ENCODE results near the gene PRDM11.

Gene PRDM11

GRCh38 chr11:45178890-45179671 is 32.6 kb downstream of the PRDM11 start:
- no peak overlapping the region for H3K27ac ChIP-seq (ENCODE audit: low read depth, low read length, poor library complexity, severe bottlenecking)
- H2AFZ ChIP-seq (ENCODE audit: low read length) = no peak overlapping the region
- H3K4me2 ChIP-seq (ENCODE audit: low read length) = no peak overlapping the region
- no peaks in the 10 kb centered on the region for H3K4me1 ChIP-seq (ENCODE audit: insufficient read depth, low read length, severe bottlenecking)
- no peaks in the 10 kb centered on the region for H3K27me3 ChIP-seq (ENCODE audit: insufficient read depth, low read length)
- no peaks in the 10 kb centered on the region for H3F3A ChIP-seq (ENCODE audit: insufficient read depth, low read length)
- H3K79me2 ChIP-seq (ENCODE audit: insufficient read depth, low read length) = no peaks in the 10 kb centered on the region
- H4K20me1 ChIP-seq (ENCODE audit: insufficient read depth, low read length) = no peaks in the 10 kb centered on the region
- H3K36me3 ChIP-seq (ENCODE audit: insufficient read depth, low read length) = peaks cover 6% of the 10 kb centered on the region; the same call in 1 of the 2 replicates
- no peak for TF ChIP-seq CTCF (IDR thresholded peaks at IDR 0.05; ENCODE audit: low read length)
- TF ChIP-seq EZH2 (IDR thresholded peaks at IDR 0.05; ENCODE audit: borderline replicate concordance, low read length) = no peak
- no peaks in the 10 kb centered on the region for H3K9me3 ChIP-seq (ENCODE audit: low read length)
- H3K4me3 ChIP-seq (ENCODE audit: low read depth, low read length, poor library complexity, severe bottlenecking) = no peak overlapping the region
- no peak overlapping the region for H3K9ac ChIP-seq (ENCODE audit: low read length)
- no peaks in the 10 kb centered on the region for H3K9me2 ChIP-seq (ENCODE audit: low read depth, low read length)

- Histone ChIP-seq H4K20me1 (ENCODE audit: insufficient read depth, low read length) (no peaks in the 10 kb centered on the region), H3K79me2 (ENCODE audit: insufficient read depth, low read length) (no peaks in the 10 kb centered on the region), H3K27me3 (ENCODE audit: insufficient read depth, low read length) (no peaks in the 10 kb centered on the region), H3K9me2 (ENCODE audit: low read depth, low read length) (no peaks in the 10 kb centered on the region), H3K9me3 (ENCODE audit: low read length) (no peaks in the 10 kb centered on the region), H3K4me1 (ENCODE audit: insufficient read depth, low read length, severe bottlenecking) (no peaks in the 10 kb centered on the region), H3K9ac (ENCODE audit: low read length) (no peak overlapping the region), H3K4me2 (ENCODE audit: low read length) (no peak overlapping the region; the same call in 1 of the 2 replicates), H3K4me3 (ENCODE audit: low read depth, low read length, poor library complexity, severe bottlenecking) (no peak overlapping the region), H2AFZ (ENCODE audit: low read length) (no peak overlapping the region), H3K27ac (ENCODE audit: low read depth, low read length, poor library complexity, severe bottlenecking) (no peak overlapping the region), H3F3A (ENCODE audit: insufficient read depth, low read length) (no peaks in the 10 kb centered on the region), H3K36me3 (ENCODE audit: insufficient read depth, low read length) (peaks cover 6% of the 10 kb centered on the region; the same call in 1 of the 2 replicates)
- TF ChIP-seq EZH2 (IDR thresholded peaks at IDR 0.05; ENCODE audit: borderline replicate concordance, low read length) (no peak), CTCF (IDR thresholded peaks at IDR 0.05; ENCODE audit: low read length) (no peak)
These were observed 33.3 kb downstream of the PRDM11 start for GRCh38 chr11:45179686-45180178.

- Histone ChIP-seq H3K27me3 (ENCODE audit: insufficient read depth, low read length) (no peaks in the 10 kb centered on the region), H4K20me1 (ENCODE audit: insufficient read depth, low read length) (no peaks in the 10 kb centered on the region), H3F3A (ENCODE audit: insufficient read depth, low read length) (no peaks in the 10 kb centered on the region), H3K9ac (ENCODE audit: low read length) (no peak overlapping the region), H3K9me2 (ENCODE audit: low read depth, low read length) (no peaks in the 10 kb centered on the region), H3K4me2 (ENCODE audit: low read length) (no peak overlapping the region; the same call in 1 of the 2 replicates), H3K4me3 (ENCODE audit: low read depth, low read length, poor library complexity, severe bottlenecking) (no peak overlapping the region), H2AFZ (ENCODE audit: low read length) (no peak overlapping the region), H3K79me2 (ENCODE audit: insufficient read depth, low read length) (no peaks in the 10 kb centered on the region), H3K36me3 (ENCODE audit: insufficient read depth, low read length) (peaks cover 6% of the 10 kb centered on the region; the same call in 1 of the 2 replicates), H3K9me3 (ENCODE audit: low read length) (no peaks in the 10 kb centered on the region), H3K27ac (ENCODE audit: low read depth, low read length, poor library complexity, severe bottlenecking) (no peak overlapping the region), H3K4me1 (ENCODE audit: insufficient read depth, low read length, severe bottlenecking) (no peaks in the 10 kb centered on the region)
- TF ChIP-seq CTCF (IDR thresholded peaks at IDR 0.05; ENCODE audit: low read length) = no peak
- TF ChIP-seq EZH2 (IDR thresholded peaks at IDR 0.05; ENCODE audit: borderline replicate concordance, low read length) = no peak
These were observed 33.9 kb downstream of the PRDM11 start for GRCh38 chr11:45180179-45180847.

Measured in OCI-LY1 (cell line).